Parathyroid adenoma (tissue), 2 donors: ENCODE measurements around the gene POU3F1.

Experiments used
- H2AFZ ChIP-seq: fragments of 300-600 bp; sonication (generic); one replicate; pipeline ENCODE4 v1.7.0; 2017; ENCODE audit warnings: antibody characterized with exemption, mild to moderate bottlenecking
- H3K27ac ChIP-seq: fragments of 300-600 bp; sonication (generic); one replicate; pipeline ENCODE4 v1.7.0; 2017
- H3K27me3 ChIP-seq: fragments of 300-600 bp; sonication (generic); one replicate; pipeline ENCODE4 v1.7.0; 2017; ENCODE audit warnings: low read length; ENCODE audit not compliant: control insufficient read depth, insufficient read depth
- H3K36me3 ChIP-seq: fragments of 300-600 bp; sonication (generic); one replicate; pipeline ENCODE4 v1.7.0; 2017; ENCODE audit warnings: low read length; ENCODE audit not compliant: control insufficient read depth, insufficient read depth
- H3K4me1 ChIP-seq: fragments of 300-600 bp; sonication (generic); one replicate; pipeline ENCODE4 v1.7.0; 2017; ENCODE audit warnings: control low read depth
- H3K4me2 ChIP-seq: fragments of 300-600 bp; sonication (generic); one replicate; pipeline ENCODE4 v1.7.0; 2017; ENCODE audit warnings: low read length
- H3K4me3 ChIP-seq: fragments of 300-600 bp; sonication (generic); one replicate; pipeline ENCODE4 v1.7.0; 2017; ENCODE audit warnings: low read depth, low read length
- H3K79me2 ChIP-seq: fragments of 300-600 bp; sonication (generic); one replicate; pipeline ENCODE4 v1.7.0; 2017; ENCODE audit warnings: control low read depth
- H3K9ac ChIP-seq: fragments of 300-600 bp; sonication (generic); one replicate; pipeline ENCODE4 v1.7.0; 2017; ENCODE audit warnings: mild to moderate bottlenecking
- H3K9me3 ChIP-seq: fragments of 300-600 bp; sonication (generic); one replicate; pipeline ENCODE4 v1.7.0; 2017; ENCODE audit warnings: low read length; ENCODE audit not compliant: control insufficient read depth
- TF ChIP-seq, protein P1 (sequence below): fragments of 300-600 bp; sonication (generic); IDR thresholded peaks from one replicate; pipeline ENCODE4 v1.7.0; 2017; ENCODE audit warnings: antibody characterized with exemption, mild to moderate bottlenecking
- donor health status: primary hyperparathyroidism.

POU3F1 gene

DNA sequence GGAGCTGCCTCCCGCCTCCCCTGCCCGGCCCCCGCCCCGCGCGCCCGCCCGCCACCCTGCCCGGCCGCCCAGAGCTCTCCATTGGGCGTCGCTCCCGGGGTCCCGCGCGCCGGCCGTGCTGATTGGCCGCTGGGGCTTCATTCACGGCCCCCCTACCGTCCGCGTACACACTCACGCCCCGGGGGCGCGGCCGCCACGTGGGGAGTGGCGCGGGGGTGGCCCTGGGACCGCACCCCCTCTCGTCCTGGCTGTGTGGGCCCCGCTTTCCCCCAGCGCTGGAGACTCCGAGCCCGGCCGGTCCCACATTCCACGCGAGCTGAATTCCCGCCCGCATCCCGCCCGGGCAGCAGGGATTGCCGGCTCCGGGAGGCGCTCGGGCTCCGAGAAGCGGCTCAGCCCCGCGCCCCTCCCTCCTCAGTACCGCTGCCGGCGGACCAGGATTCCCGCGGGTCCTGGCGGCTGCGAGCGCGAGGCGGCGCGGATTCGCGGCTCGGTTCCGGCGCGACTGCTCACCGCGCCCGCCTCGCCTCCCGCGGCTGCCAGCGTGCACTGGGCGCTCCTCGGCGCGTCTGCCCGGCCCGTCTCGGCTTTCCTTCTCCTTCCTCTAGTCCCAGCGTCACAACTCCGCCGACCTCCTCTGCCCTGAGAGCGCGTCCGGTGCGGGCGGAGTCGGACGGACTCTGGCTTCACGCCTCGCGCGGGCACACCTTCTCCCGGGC lies 450 bp upstream of the POU3F1 start:
- TF ChIP-seq, protein P1, sequence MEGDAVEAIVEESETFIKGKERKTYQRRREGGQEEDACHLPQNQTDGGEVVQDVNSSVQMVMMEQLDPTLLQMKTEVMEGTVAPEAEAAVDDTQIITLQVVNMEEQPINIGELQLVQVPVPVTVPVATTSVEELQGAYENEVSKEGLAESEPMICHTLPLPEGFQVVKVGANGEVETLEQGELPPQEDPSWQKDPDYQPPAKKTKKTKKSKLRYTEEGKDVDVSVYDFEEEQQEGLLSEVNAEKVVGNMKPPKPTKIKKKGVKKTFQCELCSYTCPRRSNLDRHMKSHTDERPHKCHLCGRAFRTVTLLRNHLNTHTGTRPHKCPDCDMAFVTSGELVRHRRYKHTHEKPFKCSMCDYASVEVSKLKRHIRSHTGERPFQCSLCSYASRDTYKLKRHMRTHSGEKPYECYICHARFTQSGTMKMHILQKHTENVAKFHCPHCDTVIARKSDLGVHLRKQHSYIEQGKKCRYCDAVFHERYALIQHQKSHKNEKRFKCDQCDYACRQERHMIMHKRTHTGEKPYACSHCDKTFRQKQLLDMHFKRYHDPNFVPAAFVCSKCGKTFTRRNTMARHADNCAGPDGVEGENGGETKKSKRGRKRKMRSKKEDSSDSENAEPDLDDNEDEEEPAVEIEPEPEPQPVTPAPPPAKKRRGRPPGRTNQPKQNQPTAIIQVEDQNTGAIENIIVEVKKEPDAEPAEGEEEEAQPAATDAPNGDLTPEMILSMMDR: no peak
- Histone ChIP-seq H3K79me2 (no peaks in the 10 kb centered on the region), H3K36me3 (no peaks in the 10 kb centered on the region), H3K4me1 (no peaks in the 10 kb centered on the region), H3K4me2 (peak overlapping the region; percentile 87), H3K27ac (no peak overlapping the region), H3K9me3 (no peaks in the 10 kb centered on the region), H3K27me3 (no peaks in the 10 kb centered on the region), H2AFZ (peak overlapping the region; percentile 68), H3K9ac (no peak overlapping the region), H3K4me3 (peak overlapping the region; percentile 63)

DNA sequence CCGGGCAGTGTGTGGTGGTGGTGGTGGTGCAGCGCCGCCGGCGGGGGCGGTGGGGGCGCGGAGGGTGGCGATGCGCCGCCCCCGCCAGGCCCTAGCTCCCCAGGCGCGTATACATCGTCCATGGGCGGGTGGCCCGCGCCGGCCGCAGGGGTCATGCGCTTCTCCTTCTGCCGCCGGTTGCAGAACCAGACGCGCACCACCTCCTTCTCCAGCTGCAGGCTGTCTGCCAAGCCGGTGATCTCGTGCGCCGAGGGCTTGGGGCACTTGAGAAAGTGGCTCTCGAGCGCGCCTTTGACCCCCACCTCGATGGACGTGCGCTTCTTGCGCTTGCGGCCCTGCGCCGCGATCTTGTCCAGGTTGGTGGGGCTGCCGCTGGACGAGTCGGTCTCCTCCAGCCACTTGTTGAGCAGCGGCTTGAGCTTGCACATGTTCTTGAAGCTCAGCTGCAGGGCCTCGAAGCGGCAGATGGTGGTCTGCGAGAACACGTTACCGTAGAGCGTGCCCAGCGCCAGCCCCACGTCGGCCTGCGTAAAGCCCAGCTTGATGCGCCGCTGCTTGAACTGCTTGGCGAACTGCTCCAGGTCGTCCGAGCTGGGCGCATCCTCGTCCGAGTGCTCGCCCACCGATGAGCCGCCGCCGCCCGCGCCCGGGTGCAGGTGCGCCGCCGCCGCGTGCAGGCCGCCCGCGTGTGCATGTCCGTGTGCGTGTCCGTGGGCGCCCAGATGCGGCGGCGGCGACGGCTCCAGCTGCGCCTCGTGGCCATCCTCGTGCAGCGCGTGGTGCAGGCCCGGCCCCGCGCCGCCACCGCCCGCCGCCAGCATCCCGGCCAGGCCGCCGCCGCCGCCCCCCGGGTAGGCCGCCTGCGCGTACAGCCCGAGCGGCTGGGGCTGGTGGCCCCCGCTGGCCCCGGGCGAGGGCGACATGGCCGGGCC lies 926 bp downstream of the POU3F1 start:
- Histone ChIP-seq H3K4me3 (peak overlapping the region; percentile 27), H3K79me2 (no peaks in the 10 kb centered on the region), H3K4me2 (peak overlapping the region; percentile 68), H2AFZ (no peak overlapping the region), H3K36me3 (no peaks in the 10 kb centered on the region), H3K27me3 (no peaks in the 10 kb centered on the region), H3K9ac (no peak overlapping the region), H3K4me1 (no peaks in the 10 kb centered on the region), H3K9me3 (no peaks in the 10 kb centered on the region), H3K27ac (no peak overlapping the region)
- TF ChIP-seq, protein P1: no peak

DNA sequence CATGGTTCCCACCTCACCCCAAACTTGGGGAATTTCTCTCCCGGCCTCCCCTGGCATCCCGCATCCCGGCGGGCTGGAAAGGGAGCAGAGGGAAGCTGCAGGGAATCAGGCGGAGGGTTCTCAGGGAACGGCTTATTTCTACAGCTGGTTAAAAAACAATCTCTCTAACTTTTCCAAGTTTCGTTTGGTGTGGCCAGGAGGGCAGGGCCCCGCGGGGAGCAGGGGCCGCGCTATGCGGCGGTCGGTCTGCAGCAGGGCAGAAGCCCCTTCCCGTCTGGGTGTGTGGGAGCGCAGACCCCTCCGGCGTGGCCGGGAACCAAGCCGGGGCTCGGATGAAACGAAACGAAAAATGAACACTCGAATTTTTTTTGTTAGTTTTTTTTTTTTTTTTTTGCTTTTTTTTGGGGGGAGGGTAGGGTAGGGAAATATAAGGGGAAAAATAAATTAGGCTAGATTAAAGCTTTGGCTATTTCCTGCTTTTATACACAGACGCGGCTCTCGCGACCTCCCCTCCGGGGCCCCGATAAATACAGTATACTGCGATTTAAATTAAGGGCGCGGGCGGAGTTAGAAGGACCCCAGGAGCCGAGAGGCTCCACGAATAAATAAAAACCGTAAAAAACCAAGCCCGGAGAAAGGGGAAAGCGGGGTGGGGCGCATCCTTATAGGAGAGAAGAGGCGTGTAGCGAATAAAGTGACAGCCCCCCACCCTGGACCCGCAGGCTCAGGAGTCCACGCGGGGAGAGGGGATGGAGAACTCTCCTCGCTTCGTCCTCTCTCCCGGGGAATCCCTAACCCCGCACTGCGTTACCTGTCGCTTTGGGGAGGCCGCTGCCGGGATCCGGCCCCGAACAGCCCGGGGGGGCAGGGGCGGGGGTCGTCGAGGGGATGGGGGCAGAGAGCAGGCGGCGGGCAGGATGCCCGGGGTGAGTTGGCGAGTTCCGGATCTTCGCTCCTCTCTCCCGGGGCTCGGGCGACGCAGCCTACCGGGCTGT lies 2.1 kb downstream of the POU3F1 start:
- Histone ChIP-seq H3K4me2 (peak overlapping the region; percentile 68), H3K36me3 (no peaks in the 10 kb centered on the region), H3K9me3 (no peaks in the 10 kb centered on the region), H3K9ac (no peak overlapping the region), H2AFZ (no peak overlapping the region), H3K4me1 (no peaks in the 10 kb centered on the region), H3K27ac (no peak overlapping the region), H3K27me3 (no peaks in the 10 kb centered on the region), H3K4me3 (peak overlapping the region; percentile 37), H3K79me2 (no peaks in the 10 kb centered on the region)
- TF ChIP-seq, protein P1: no peak

DNA sequence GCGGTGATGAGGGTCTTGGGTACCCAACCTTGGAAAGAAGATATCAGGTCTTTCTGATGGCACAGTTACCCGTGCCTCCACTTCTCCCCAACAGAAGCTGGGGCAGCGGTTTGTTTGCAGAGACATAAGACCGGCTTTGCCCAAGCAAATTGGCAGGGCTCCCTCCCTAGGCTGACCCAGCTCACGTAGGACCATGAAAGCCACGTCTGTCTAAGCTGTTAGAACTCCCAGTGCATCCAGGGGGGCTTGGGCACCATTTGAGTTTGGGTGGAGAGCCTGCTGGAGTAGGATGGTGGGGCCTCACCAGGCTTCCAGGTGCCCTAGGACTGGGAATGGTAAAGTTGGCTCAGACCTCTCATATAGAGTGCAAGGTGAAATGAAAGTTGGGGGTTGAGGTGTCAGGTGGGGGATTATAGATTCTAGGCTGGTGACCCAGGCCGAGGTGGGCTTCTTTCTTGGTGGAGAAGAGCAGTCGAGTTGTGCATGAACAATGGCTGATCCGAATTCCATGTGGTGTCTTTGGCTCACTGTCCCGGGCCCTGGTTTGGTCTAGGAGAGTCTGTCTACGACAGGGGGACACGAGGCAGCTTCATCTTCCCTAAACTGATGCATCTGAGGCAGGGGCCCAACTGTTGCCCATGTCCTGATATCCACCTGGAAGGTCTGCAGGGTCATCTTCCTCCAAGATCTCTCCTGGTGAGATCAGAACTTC lies 3.4 kb downstream of the POU3F1 start:
- Histone ChIP-seq H3K9ac (no peak overlapping the region), H3K4me1 (no peaks in the 10 kb centered on the region), H3K27me3 (no peaks in the 10 kb centered on the region)

More for the DNA sequence above, 3.4 kb downstream of the POU3F1 start:
- H3K9me3 ChIP-seq: no peaks in the 10 kb centered on the region
- H3K27ac ChIP-seq: no peak overlapping the region
- TF ChIP-seq, protein P1: no peak
- H2AFZ ChIP-seq: no peak overlapping the region
- no peaks in the 10 kb centered on the region for H3K36me3 ChIP-seq
- no peaks in the 10 kb centered on the region for H3K79me2 ChIP-seq
- H3K4me3 ChIP-seq: no peak overlapping the region
- H3K4me2 ChIP-seq: no peak overlapping the region
